ENCODE results near the gene KLRK1. TPM values are rescaled to one million over a fixed set of nuclear protein-coding genes. Genes with fewer than 3 reads are reported as not detected.
"Not testable (repeated sequence)": the region's sequence is repeated elsewhere in the genome, so short reads cannot be mapped to it uniquely, and the experiment has no call there.

The KLRK1 gene
- under 1 TPM; 0.29 to 0.33 TPM for total RNA-seq

GRCh38 chr12:10389904-10390303 lies at the start of gene KLRK1:
TSS of gene KLRK1 (minus strand) at chr12:10390041. CDS start at chr12:10388810, 1,231 bp downstream.
- Mint-ChIP-seq H3K27me3 (peaks cover 14% of the 10 kb centered on the region), H3K36me3 (no peaks in the 10 kb centered on the region), H3K27ac (no peak within 1 kb of the TSS), H3K9me3 (no peaks in the 10 kb centered on the region), H3K4me3 (no peak within 1 kb of the TSS), H3K4me1 (ENCODE audit: low read depth) (no peaks in the 10 kb centered on the region)
- ChIA-PET POLR2A (no interaction called here), CTCF (no interaction called here)
- intact Hi-C loops (cut with micrococcal nuclease), result no loop called here
- no peak for DNase-seq

- H3K27me3 Mint-ChIP-seq; POLR2A ChIA-PET; H3K9me3 Mint-ChIP-seq; H3K27ac Mint-ChIP-seq; CTCF ChIA-PET; H3K36me3 Mint-ChIP-seq; H3K4me1 Mint-ChIP-seq (ENCODE audit: low read depth); intact Hi-C loops (cut with micrococcal nuclease); H3K4me3 Mint-ChIP-seq; DNase-seq: not testable (repeated sequence)
These were observed 47.8 kb upstream of the KLRK1 start for GRCh38 chr12:10437601-10438000.

GRCh38 chr12:10435816-10436215 lies 46.0 kb upstream of the KLRK1 start, which contains the start of gene KLRC2:
TSS of gene KLRC2 (minus strand) at chr12:10436010. CDS start at chr12:10435986, 24 bp downstream.
- intact Hi-C loops (cut with micrococcal nuclease); H3K4me1 Mint-ChIP-seq (ENCODE audit: low read depth); H3K4me3 Mint-ChIP-seq: not testable (repeated sequence)

GRCh38 chr12:10430623-10431022 lies 40.8 kb upstream of the KLRK1 start:
- intact Hi-C loops (cut with micrococcal nuclease); H3K27ac Mint-ChIP-seq; H3K36me3 Mint-ChIP-seq; H3K9me3 Mint-ChIP-seq; DNase-seq; POLR2A ChIA-PET; CTCF ChIA-PET; H3K4me3 Mint-ChIP-seq; H3K27me3 Mint-ChIP-seq; H3K4me1 Mint-ChIP-seq (ENCODE audit: low read depth): not testable (repeated sequence)

More at GRCh38 chr12:10435816-10436215, 46.0 kb upstream of the KLRK1 start, which contains the start of gene KLRC2:
- H3K9me3 Mint-ChIP-seq, DNase-seq, H3K27ac Mint-ChIP-seq, POLR2A ChIA-PET, H3K36me3 Mint-ChIP-seq, CTCF ChIA-PET, H3K27me3 Mint-ChIP-seq: not testable (repeated sequence)

- POLR2A ChIA-PET; intact Hi-C loops (cut with micrococcal nuclease); H3K36me3 Mint-ChIP-seq; H3K9me3 Mint-ChIP-seq; H3K4me3 Mint-ChIP-seq; H3K27ac Mint-ChIP-seq; H3K27me3 Mint-ChIP-seq; DNase-seq; CTCF ChIA-PET; H3K4me1 Mint-ChIP-seq (ENCODE audit: low read depth): not testable (repeated sequence)
These were observed 36.1 kb upstream of the KLRK1 start for GRCh38 chr12:10425938-10426337.

- H3K4me1 Mint-ChIP-seq (ENCODE audit: low read depth); DNase-seq; H3K4me3 Mint-ChIP-seq; intact Hi-C loops (cut with micrococcal nuclease); CTCF ChIA-PET; H3K27ac Mint-ChIP-seq; H3K27me3 Mint-ChIP-seq; H3K36me3 Mint-ChIP-seq; POLR2A ChIA-PET; H3K9me3 Mint-ChIP-seq: not testable (repeated sequence)
These were observed 34.5 kb upstream of the KLRK1 start for GRCh38 chr12:10424260-10424899.

- CTCF ChIA-PET; DNase-seq; intact Hi-C loops (cut with micrococcal nuclease); H3K9me3 Mint-ChIP-seq; H3K27ac Mint-ChIP-seq; H3K4me1 Mint-ChIP-seq (ENCODE audit: low read depth); H3K4me3 Mint-ChIP-seq; H3K36me3 Mint-ChIP-seq; POLR2A ChIA-PET; H3K27me3 Mint-ChIP-seq: not testable (repeated sequence)
These were observed 32.3 kb upstream of the KLRK1 start for GRCh38 chr12:10422159-10422558.

- H3K36me3 Mint-ChIP-seq; H3K4me3 Mint-ChIP-seq; POLR2A ChIA-PET; H3K4me1 Mint-ChIP-seq (ENCODE audit: low read depth); DNase-seq; H3K27me3 Mint-ChIP-seq; CTCF ChIA-PET; H3K9me3 Mint-ChIP-seq; H3K27ac Mint-ChIP-seq; intact Hi-C loops (cut with micrococcal nuclease): not testable (repeated sequence)
These were observed 30.5 kb upstream of the KLRK1 start, which contains the start of gene KLRC3 for GRCh38 chr12:10420334-10420733. TSS of gene KLRC3 (minus strand) at chr12:10420595. CDS start at chr12:10420550, 45 bp downstream.

GRCh38 chr12:10409392-10409791 lies 19.6 kb upstream of the KLRK1 start, which contains the start of gene KLRC4:
TSS of gene KLRC4 (minus strand) at chr12:10409757. CDS start at chr12:10409575, 182 bp downstream.
- Mint-ChIP-seq H3K27me3 (peaks cover 3% of the 10 kb centered on the region), H3K9me3 (no peaks in the 10 kb centered on the region), H3K27ac (no peak within 1 kb of the TSS), H3K4me3 (no peak within 1 kb of the TSS), H3K4me1 (ENCODE audit: low read depth) (no peaks in the 10 kb centered on the region), H3K36me3 (no peaks in the 10 kb centered on the region)
- CTCF ChIA-PET, result no interaction called here
- POLR2A ChIA-PET, result no interaction called here
- DNase-seq, result no peak
- intact Hi-C loops (cut with micrococcal nuclease), result no loop called here

GRCh38 chr12:10408842-10409241 lies 19.0 kb upstream of the KLRK1 start:
- intact Hi-C loops (cut with micrococcal nuclease), result no loop called here
- Mint-ChIP-seq H3K4me3 (no peak overlapping the region), H3K4me1 (ENCODE audit: low read depth) (no peaks in the 10 kb centered on the region), H3K9me3 (no peaks in the 10 kb centered on the region), H3K27ac (no peak overlapping the region), H3K27me3 (peaks cover 3% of the 10 kb centered on the region), H3K36me3 (no peaks in the 10 kb centered on the region)
- CTCF ChIA-PET, result no interaction called here
- no peak for DNase-seq
- POLR2A ChIA-PET, result no interaction called here

- CTCF ChIA-PET, result interaction anchor here (0.5 kb wide), 1 partner anchor 1325 kb away, joined by 3 read pairs; no protein-coding TSS in a partner anchor
- no peak for DNase-seq
- no peaks in the 10 kb centered on the region for H3K36me3 Mint-ChIP-seq
- no peaks in the 10 kb centered on the region for H3K4me1 Mint-ChIP-seq (ENCODE audit: low read depth)
- no peak overlapping the region for H3K4me3 Mint-ChIP-seq
- H3K9me3 Mint-ChIP-seq, result no peaks in the 10 kb centered on the region
- POLR2A ChIA-PET, result interaction anchor here (0.6 kb wide), 1 partner anchor 237 kb away, joined by 3 read pairs; no protein-coding TSS in a partner anchor
- H3K27ac Mint-ChIP-seq, result no peak overlapping the region
- H3K27me3 Mint-ChIP-seq, result peaks cover 11% of the 10 kb centered on the region
- intact Hi-C loops (cut with micrococcal nuclease), result no loop called here
These were observed 16.9 kb upstream of the KLRK1 start for GRCh38 chr12:10406725-10407124.

- no peaks in the 10 kb centered on the region for H3K4me1 Mint-ChIP-seq (ENCODE audit: low read depth)
- no peaks in the 10 kb centered on the region for H3K36me3 Mint-ChIP-seq
- H3K27me3 Mint-ChIP-seq, result peaks cover 12% of the 10 kb centered on the region
- CTCF ChIA-PET, result no interaction called here
- no peak for DNase-seq
- intact Hi-C loops (cut with micrococcal nuclease), result no loop called here
- H3K9me3 Mint-ChIP-seq, result no peaks in the 10 kb centered on the region
- no peak overlapping the region for H3K27ac Mint-ChIP-seq
- POLR2A ChIA-PET, result no interaction called here
- no peak overlapping the region for H3K4me3 Mint-ChIP-seq
These were observed 15.5 kb upstream of the KLRK1 start for GRCh38 chr12:10405294-10405693.

GRCh38 chr12:10404798-10405197 lies 15.0 kb upstream of the KLRK1 start:
- H3K27ac Mint-ChIP-seq, result no peak overlapping the region
- H3K4me1 Mint-ChIP-seq (ENCODE audit: low read depth), result no peaks in the 10 kb centered on the region
- no peak for DNase-seq
- no peaks in the 10 kb centered on the region for H3K9me3 Mint-ChIP-seq
- intact Hi-C loops (cut with micrococcal nuclease), result no loop called here
- POLR2A ChIA-PET, result no interaction called here
- H3K4me3 Mint-ChIP-seq, result no peak overlapping the region
- CTCF ChIA-PET, result no interaction called here
- no peaks in the 10 kb centered on the region for H3K36me3 Mint-ChIP-seq
- H3K27me3 Mint-ChIP-seq, result peaks cover 12% of the 10 kb centered on the region
